Body of pancreas (tissue), 4 donors: ENCODE data around the gene BCL6B.

Experiments used
- CTCF ChIP-seq, 7 experiments: fragments of 450-650 bp in 4 of 7; fragments of 200-600 bp in 3 of 7; sonication (generic) in 3 of 7; IDR thresholded peaks; one replicate each; pipeline ENCODE4 v1.5.1; 2016 to 2019; ENCODE audit warnings: antibody characterized with exemption in 7 of 7
- POLR2A ChIP-seq, 3 donors: fragments of 450-650 bp; IDR thresholded peaks; one replicate each; pipeline ENCODE4 v1.6.1; 2016; ENCODE audit warnings: antibody characterized with exemption in 3 of 3, mild to moderate bottlenecking in 2 of 3

GRCh38 chr17:7067198-7067597 lies 44.3 kb downstream of the BCL6B start:
- TF ChIP-seq CTCF (IDR thresholded peaks at IDR 0.05) (no peak), POLR2A (IDR thresholded peaks at IDR 0.05) (no peak)
